ENCODE results near the gene KRTAP10-10.

KRTAP10-10 gene

DNA sequence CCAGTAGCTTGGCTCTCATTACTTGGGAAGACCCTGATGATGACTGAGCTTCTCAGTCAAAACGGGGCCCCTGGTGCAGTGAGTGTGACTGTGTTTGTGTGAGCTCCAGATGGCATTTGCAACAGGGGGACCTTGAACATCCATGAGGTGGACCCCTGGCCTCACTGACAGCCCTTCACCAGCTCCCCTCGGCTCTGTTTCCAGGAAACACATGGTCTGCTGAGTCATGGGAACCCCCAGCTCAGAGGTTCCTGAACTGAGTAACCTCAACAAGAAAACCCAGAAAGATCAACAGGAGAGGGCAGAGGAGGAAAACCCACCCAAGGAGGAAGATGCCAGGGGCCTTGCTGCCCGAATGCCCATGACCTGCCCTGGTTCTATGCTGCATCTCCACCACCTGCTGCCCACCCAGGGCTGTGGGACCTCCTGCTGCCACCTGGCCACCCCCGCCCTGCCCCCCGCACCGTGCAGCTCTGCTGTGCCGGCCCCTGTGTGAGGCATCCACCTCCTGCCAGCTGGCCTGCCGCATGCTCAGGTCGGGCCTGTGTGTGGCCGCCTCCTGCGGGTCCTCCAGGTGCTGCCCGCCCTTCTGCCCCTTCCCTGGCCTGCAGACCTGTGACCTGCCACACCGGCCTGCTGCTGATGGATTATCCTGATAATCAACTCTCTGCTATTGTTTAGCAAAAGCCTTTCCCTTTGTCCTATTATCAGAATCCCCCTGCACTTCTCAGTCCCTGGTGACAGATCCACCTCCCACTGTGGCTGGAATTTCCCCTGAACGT, 49.0 kb downstream of the KRTAP10-10 start:
- no peak for DNase-seq

DNA sequence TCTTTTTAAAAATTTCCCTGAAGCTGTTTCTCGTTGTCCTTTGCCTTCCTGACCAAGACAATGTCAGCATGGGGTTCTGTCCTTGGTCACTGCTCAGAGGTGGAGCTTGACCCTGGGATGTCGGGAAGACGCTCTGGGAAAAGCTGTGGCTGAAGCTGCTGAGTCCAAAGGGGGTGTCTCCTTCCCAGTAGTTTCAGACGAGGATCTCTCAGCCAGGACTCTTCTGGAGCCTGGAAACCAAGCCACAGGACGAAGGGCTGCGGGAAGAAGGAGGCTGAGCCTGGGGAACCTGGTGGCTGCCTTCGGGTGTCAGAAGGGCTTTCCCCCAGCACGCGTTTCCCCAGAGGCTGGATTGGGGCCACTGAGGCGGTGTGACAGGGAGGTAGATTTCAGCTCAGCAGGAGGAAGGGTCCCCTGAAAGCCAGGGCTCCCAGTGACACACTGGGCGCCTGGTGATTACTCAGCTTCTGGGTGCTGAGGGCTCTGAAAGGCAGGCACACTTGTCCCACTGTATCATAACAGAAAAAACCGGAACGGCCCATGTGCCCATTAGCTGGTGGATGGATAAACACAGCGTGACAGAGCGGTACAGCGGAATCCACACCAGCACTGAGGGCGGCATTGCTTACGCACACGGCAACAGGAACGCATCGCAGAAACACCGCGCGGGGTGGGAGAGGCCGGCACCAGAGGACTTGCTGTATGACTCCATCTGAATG, 49.8 kb downstream of the KRTAP10-10 start:
- no peak for DNase-seq

- no peak for DNase-seq
Measured at GRCh38 chr21:44687671-44688070, 50.5 kb downstream of the KRTAP10-10 start.
